SIG-M5 treated with dmso at 0.1 percent for 504 hours (cell line): ENCODE measurements around the gene CYSTM1.

ENCODE experiments used
- DNase-seq: peaks from one replicate; lab custom pipeline; 2025; ENCODE audit not compliant: unreplicated experiment; lab: John Stamatoyannopoulos, UW

The CYSTM1 gene

DNA sequence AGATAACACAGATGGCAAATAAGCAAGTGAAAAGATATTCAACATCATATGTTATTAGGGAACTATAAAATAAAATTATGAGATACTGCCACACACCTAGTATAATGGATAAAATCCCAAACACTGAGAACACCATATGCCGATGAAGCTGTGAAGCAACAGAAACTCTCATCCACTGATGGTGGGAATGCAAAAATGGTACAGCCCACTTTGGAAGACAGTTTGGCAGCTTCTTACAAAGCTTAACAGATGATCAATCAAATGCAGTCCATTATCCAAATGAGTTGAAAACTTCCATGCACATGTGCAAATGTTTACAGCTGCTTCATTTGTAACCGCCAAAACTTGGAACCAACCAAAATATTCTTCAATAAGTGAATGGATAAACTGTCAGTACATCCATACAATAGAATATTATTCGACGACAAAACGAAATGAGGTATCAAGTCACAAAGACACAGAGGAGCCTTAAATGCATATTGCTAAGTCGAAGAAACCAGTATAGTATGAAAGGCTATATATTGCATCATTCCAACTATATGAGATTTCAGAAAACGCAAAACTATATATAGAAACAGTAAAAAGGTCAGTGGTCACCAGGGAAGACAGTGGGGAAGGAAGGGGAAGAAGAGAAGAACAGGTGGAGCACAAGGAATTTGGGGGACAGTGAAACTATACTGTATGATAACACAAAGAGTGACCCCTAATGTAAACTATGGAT, 113.0 kb downstream of the CYSTM1 start:
- DNase-seq = no peak

DNA sequence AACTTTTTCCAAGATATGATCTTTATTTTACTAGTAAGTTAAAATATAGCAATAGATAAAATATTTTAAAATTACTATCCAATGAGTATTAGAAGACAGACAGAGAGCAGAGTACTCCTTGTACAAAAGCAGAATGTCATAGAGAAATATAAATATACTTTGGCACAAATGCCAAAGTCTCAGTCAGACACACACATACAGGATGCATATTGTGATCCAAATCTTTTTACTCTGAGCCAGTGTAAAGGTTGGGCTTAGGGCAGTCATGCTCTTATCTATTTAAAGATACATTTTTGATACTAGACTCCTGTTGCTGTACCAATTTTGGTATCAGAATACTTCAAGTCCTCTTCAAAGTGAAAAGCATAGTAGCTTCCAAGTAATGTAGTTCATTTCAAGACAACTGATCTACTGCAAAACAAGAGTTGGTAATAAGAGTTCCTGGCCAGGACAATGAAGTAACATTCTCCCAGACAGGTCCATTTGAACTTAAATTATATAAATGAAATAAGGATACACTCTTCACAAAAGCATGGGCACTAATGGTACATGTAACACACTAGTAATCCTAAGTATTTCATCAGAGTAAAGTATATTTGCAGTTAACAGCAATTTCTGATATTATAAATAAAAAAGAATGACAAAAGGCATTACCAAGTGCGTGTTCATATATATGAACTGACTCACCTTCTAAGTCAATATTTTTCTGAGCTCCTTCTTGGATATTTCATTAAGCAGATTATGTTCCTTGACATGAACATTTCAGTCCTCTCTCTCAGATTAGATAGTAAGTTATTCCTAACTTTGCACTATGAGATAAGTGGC, 117.4 kb downstream of the CYSTM1 start:
- no peak for DNase-seq
